HCT116 (cell line): ENCODE data around the gene MIER2. TPM values are rescaled to one million over a fixed set of nuclear protein-coding genes. Genes with fewer than 3 reads are reported as not detected.

Experiments used
- ATAC-seq: fragments of 200-7000 bp; cut with Tn5 transposase; 2 replicates; pipeline ENCODE4 v1.9.1; 2020; ENCODE audit warnings: mild to moderate bottlenecking, moderate library complexity
- BruUV-seq: library from RNA; stranded (reverse); fragments of 400-500 nt; replicated peaks from 2 replicates; lab custom pipeline; 2021; lab: Mats Ljungman, UMichigan
- CTCF ChIA-PET: fragments of 300-600 bp; sonication (Branson Sonifier 250); formaldehyde crosslinking; loops from one replicate; lab custom pipeline; 2021; ENCODE audit warnings: antibody characterized with exemption; lab: Charles Lee
- POLR2A ChIA-PET: fragments of 300-600, 350-600 bp; sonication (Branson Sonifier 250); formaldehyde crosslinking; loops from one replicate; lab custom pipeline; 2021; ENCODE audit warnings: antibody characterized with exemption; lab: Charles Lee
- RAD21 ChIA-PET, 2 experiments: fragments of 300-600 bp; sonication (Branson Sonifier 250); formaldehyde crosslinking; loops; one replicate each; lab custom pipeline; 2023; ENCODE audit warnings: low total read pairs in 2 of 2; ENCODE audit not compliant: uncharacterized antibody in 2 of 2, unreplicated experiment in 2 of 2, low non-redundant PET in 1 of 2; lab: Charles Lee
- DNase-seq: peaks from one replicate; pipeline ENCODE4 v3.0.0-alpha.2; 2010; ENCODE audit warnings: low read depth, low spot score
- H2AFZ ChIP-seq: fragments of 200-600 bp; shearing (Covaris generic), sonication (generic); 2 replicates; pipeline ENCODE4 v1.6.1; 2017; ENCODE audit warnings: low read depth, mixed run types, mixed read lengths, antibody characterized with exemption, low read length; ENCODE audit not compliant: poor library complexity, severe bottlenecking
- H3K27ac ChIP-seq: 2 replicates; pipeline ENCODE4 v1.5.1; 2012; ENCODE audit warnings: low read depth, low read length
- H3K27me3 ChIP-seq: fragments of 200-600 bp; sonication (generic); 2 replicates; pipeline ENCODE4 v1.6.1; 2016; ENCODE audit warnings: mixed run types, low read length, mixed read lengths; ENCODE audit not compliant: insufficient read depth
- H3K36me3 ChIP-seq, 2 experiments: fragments of 200-500 bp in 1 of 2; fragments of 200-600 bp in 1 of 2; sonication (Bioruptor generic) in 1 of 2; sonication (generic) in 1 of 2; 2 replicates each; pipeline versions ENCODE4 v1.5.1 to v1.6.1; 2014 to 2016; ENCODE audit warnings: low read length in 2 of 2, inconsistent platforms in 1 of 2, mixed read lengths in 1 of 2, mixed run types in 1 of 2; ENCODE audit not compliant: insufficient read depth in 2 of 2, control insufficient read depth in 1 of 2
- H3K4me1 ChIP-seq, 2 experiments: fragments of 200-600 bp in 1 of 2; sonication (generic) in 1 of 2; 2 replicates each; pipeline versions ENCODE4 v1.5.1 to v1.6.1; 2012 to 2017; ENCODE audit warnings: low read length in 2 of 2, inconsistent platforms in 1 of 2, mild to moderate bottlenecking in 1 of 2, mixed read lengths in 1 of 2, mixed run types in 1 of 2, moderate library complexity in 1 of 2; ENCODE audit not compliant: insufficient read depth in 2 of 2, control insufficient read depth in 1 of 2
- H3K4me2 ChIP-seq: fragments of 200-600 bp; sonication (generic); 2 replicates; pipeline ENCODE4 v1.6.1; 2017; ENCODE audit warnings: mixed run types, low read length, mixed read lengths
- H3K4me3 ChIP-seq, 2 experiments: fragments of 200-600 bp in 1 of 2; sonication (generic) in 1 of 2; replicated peaks in 1 of 2; 2 replicates each; pipeline ENCODE4 v1.5.1; 2011 to 2016; ENCODE audit warnings: low read length in 2 of 2, control low read depth in 1 of 2, low read depth in 1 of 2, mild to moderate bottlenecking in 1 of 2, mixed read lengths in 1 of 2, mixed run types in 1 of 2
- H3K79me2 ChIP-seq: fragments of 200-600 bp; sonication (generic); 2 replicates; pipeline ENCODE4 v1.6.1; 2017; ENCODE audit warnings: mild to moderate bottlenecking, mixed run types, low read length, moderate library complexity, mixed read lengths; ENCODE audit not compliant: insufficient read depth
- H3K9ac ChIP-seq: fragments of 200-600 bp; sonication (generic); 2 replicates; pipeline ENCODE4 v1.6.1; 2016; ENCODE audit warnings: low read length, mixed read lengths
- H3K9me2 ChIP-seq: fragments of 200-600 bp; sonication (generic), shearing (Covaris generic); 2 replicates; pipeline ENCODE4 v1.6.1; 2017; ENCODE audit warnings: mixed run types, mild to moderate bottlenecking, moderate library complexity; ENCODE audit not compliant: insufficient read depth
- H3K9me3 ChIP-seq, 2 experiments: fragments of 200-500 bp in 1 of 2; fragments of 200-600 bp in 1 of 2; sonication (Bioruptor generic) in 1 of 2; sonication (generic) in 1 of 2; 2 replicates each; pipeline ENCODE4 v1.6.1; 2014 to 2017; ENCODE audit warnings: low read length in 2 of 2, mixed read lengths in 2 of 2, inconsistent platforms in 1 of 2, low read depth in 1 of 2, mild to moderate bottlenecking in 1 of 2, mixed run types in 1 of 2, moderate library complexity in 1 of 2; ENCODE audit not compliant: control insufficient read depth in 1 of 2, insufficient read depth in 1 of 2
- H4K20me1 ChIP-seq: fragments of 200-600 bp; sonication (generic), shearing (Covaris generic); 2 replicates; pipeline ENCODE4 v1.6.1; 2017; ENCODE audit warnings: mixed run types, mild to moderate bottlenecking, moderate library complexity; ENCODE audit not compliant: insufficient read depth
- CEBPB ChIP-seq: IDR thresholded peaks from 2 replicates; pipeline ENCODE4 v1.6.1; 2012; ENCODE audit warnings: low read depth
- EGR1 ChIP-seq: IDR thresholded peaks from 2 replicates; pipeline ENCODE4 v1.6.1; 2012; ENCODE audit warnings: low read depth
- ELF1 ChIP-seq: IDR thresholded peaks from 2 replicates; pipeline ENCODE4 v1.6.1; 2012; ENCODE audit warnings: low read depth, borderline replicate concordance
- MAX ChIP-seq: IDR thresholded peaks from 2 replicates; pipeline ENCODE4 v1.6.1; 2012
- POLR2A ChIP-seq: IDR thresholded peaks from 2 replicates; pipeline ENCODE4 v1.7.0; 2011; ENCODE audit warnings: borderline replicate concordance; ENCODE audit not compliant: insufficient read depth, insufficient read length; ENCODE audit errors: extremely low read depth
- POLR2AphosphoS5 ChIP-seq: IDR thresholded peaks from 2 replicates; pipeline ENCODE4 v1.6.1; 2011; ENCODE audit warnings: mild to moderate bottlenecking, low read depth, low read length, moderate library complexity
- RAD21 ChIP-seq: IDR thresholded peaks from 2 replicates; pipeline ENCODE4 v1.6.1; 2012; ENCODE audit warnings: low read depth, mild to moderate bottlenecking
- SP1 ChIP-seq: IDR thresholded peaks from 2 replicates; pipeline ENCODE4 v1.6.1; 2012; ENCODE audit warnings: low read depth
- intact Hi-C: fragments of 100-400 bp; cut with micrococcal nuclease; formaldehyde crosslinking; loops from 2 replicates; pipeline ENCODE4 v1.10.0; 2022
- total RNA-seq: library from RNA; stranded (reverse); gene quantifications from one replicate; pipeline ENCODE4 v1.2.1, GENCODE V29; 2021; ENCODE audit not compliant: unreplicated experiment
- TF ChIP-seq, protein P1 (sequence below): IDR thresholded peaks from 2 replicates; pipeline ENCODE4 v1.6.1; 2011; ENCODE audit warnings: mild to moderate bottlenecking, low read length, moderate library complexity; ENCODE audit not compliant: insufficient replicate concordance; ENCODE audit errors: extremely low read depth
- TF ChIP-seq, protein P2 (sequence below): IDR thresholded peaks from 2 replicates; pipeline ENCODE4 v1.6.1; 2012; ENCODE audit warnings: low read depth

The MIER2 gene
- total RNA-seq, 1 experiment from 2014 or later: 41.5 TPM

GRCh38 chr19:275000-275399, 69.6 kb downstream of the MIER2 start:
- Histone ChIP-seq H3K9me3 (no peaks in the 10 kb centered on the region), H3K4me2 (no peak overlapping the region), H4K20me1 (no peaks in the 10 kb centered on the region), H3K27ac (no peak overlapping the region), H3K9ac (no peak overlapping the region), H3K36me3 (no peaks in the 10 kb centered on the region; a peak in 1 of 4 replicates), H3K9me2 (no peaks in the 10 kb centered on the region), H3K79me2 (no peaks in the 10 kb centered on the region), H3K4me3 (no peak overlapping the region), H3K27me3 (no peaks in the 10 kb centered on the region), H2AFZ (no peak overlapping the region), H3K4me1 (no peaks in the 10 kb centered on the region)
- ATAC-seq (no peak), DNase-seq (no peak)
- ChIA-PET RAD21 (no interaction called here), CTCF (no interaction called here), POLR2A (no interaction called here)
- TF ChIP-seq CEBPB (no peak), ELF1 (no peak), MAX (no peak), SP1 (no peak), RAD21 (no peak), EGR1 (no peak), POLR2AphosphoS5 (no peak)
- TF ChIP-seq, protein P1, sequence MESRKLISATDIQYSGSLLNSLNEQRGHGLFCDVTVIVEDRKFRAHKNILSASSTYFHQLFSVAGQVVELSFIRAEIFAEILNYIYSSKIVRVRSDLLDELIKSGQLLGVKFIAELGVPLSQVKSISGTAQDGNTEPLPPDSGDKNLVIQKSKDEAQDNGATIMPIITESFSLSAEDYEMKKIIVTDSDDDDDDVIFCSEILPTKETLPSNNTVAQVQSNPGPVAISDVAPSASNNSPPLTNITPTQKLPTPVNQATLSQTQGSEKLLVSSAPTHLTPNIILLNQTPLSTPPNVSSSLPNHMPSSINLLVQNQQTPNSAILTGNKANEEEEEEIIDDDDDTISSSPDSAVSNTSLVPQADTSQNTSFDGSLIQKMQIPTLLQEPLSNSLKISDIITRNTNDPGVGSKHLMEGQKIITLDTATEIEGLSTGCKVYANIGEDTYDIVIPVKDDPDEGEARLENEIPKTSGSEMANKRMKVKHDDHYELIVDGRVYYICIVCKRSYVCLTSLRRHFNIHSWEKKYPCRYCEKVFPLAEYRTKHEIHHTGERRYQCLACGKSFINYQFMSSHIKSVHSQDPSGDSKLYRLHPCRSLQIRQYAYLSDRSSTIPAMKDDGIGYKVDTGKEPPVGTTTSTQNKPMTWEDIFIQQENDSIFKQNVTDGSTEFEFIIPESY: no peak
- BruUV-seq: no TSS peak
- intact Hi-C loops: no loop called here

DNA sequence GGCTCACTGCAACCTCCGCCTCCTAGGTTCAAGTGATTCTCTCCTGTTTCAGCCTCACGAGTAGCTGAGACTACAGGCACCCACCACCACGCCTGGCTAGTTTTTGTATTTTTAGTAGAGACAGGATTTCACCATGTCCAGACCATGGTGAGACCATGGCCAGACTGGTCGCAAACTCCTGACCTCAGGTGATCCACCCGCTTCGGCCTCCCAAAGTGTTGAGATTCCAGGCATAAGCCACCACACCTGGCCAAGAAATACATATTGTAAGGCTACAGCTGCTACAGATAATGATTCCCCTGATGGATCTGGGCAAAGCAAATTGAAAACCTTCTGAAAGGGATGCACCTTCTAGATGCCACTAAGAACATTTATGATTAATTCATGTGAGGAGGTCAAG, 71.2 kb downstream of the MIER2 start:
- DNase-seq (no peak), ATAC-seq (no peak)
- Histone ChIP-seq H4K20me1 (no peaks in the 10 kb centered on the region), H3K79me2 (no peaks in the 10 kb centered on the region), H3K4me2 (no peak overlapping the region), H3K9ac (no peak overlapping the region), H3K9me2 (no peaks in the 10 kb centered on the region), H3K9me3 (no peaks in the 10 kb centered on the region), H2AFZ (no peak overlapping the region), H3K27ac (no peak overlapping the region), H3K4me1 (no peaks in the 10 kb centered on the region), H3K36me3 (no peaks in the 10 kb centered on the region), H3K27me3 (no peaks in the 10 kb centered on the region), H3K4me3 (no peak overlapping the region)
- CTCF ChIA-PET: no interaction called here
- TF ChIP-seq SP1: no peak
- TF ChIP-seq POLR2A: no peak
- TF ChIP-seq, protein P2, sequence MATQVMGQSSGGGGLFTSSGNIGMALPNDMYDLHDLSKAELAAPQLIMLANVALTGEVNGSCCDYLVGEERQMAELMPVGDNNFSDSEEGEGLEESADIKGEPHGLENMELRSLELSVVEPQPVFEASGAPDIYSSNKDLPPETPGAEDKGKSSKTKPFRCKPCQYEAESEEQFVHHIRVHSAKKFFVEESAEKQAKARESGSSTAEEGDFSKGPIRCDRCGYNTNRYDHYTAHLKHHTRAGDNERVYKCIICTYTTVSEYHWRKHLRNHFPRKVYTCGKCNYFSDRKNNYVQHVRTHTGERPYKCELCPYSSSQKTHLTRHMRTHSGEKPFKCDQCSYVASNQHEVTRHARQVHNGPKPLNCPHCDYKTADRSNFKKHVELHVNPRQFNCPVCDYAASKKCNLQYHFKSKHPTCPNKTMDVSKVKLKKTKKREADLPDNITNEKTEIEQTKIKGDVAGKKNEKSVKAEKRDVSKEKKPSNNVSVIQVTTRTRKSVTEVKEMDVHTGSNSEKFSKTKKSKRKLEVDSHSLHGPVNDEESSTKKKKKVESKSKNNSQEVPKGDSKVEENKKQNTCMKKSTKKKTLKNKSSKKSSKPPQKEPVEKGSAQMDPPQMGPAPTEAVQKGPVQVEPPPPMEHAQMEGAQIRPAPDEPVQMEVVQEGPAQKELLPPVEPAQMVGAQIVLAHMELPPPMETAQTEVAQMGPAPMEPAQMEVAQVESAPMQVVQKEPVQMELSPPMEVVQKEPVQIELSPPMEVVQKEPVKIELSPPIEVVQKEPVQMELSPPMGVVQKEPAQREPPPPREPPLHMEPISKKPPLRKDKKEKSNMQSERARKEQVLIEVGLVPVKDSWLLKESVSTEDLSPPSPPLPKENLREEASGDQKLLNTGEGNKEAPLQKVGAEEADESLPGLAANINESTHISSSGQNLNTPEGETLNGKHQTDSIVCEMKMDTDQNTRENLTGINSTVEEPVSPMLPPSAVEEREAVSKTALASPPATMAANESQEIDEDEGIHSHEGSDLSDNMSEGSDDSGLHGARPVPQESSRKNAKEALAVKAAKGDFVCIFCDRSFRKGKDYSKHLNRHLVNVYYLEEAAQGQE: no peak
- TF ChIP-seq, all 23 proteins: peak for 0
- BruUV-seq: no TSS peak
- intact Hi-C loops: no loop called here
- ChIA-PET POLR2A (no interaction called here), RAD21 (no interaction called here)
